HepG2 (cell line): ENCODE results near the gene NPB. TPM values are rescaled to one million over a fixed set of nuclear protein-coding genes. Genes with fewer than 3 reads are reported as not detected.

ENCODE experiments used
- ARID4A ChIP-seq: sonication (generic); formaldehyde crosslinking; IDR thresholded peaks from 2 replicates; pipeline ENCODE4 v1.5.0; 2020; ENCODE audit warnings: mild to moderate bottlenecking, missing genetic modification reagents, borderline replicate concordance
- CHCHD3 ChIP-seq: sonication (generic); formaldehyde crosslinking; IDR thresholded peaks from 2 replicates; pipeline ENCODE4 v1.8.0; 2022; ENCODE audit warnings: mild to moderate bottlenecking, missing genetic modification reagents, moderate library complexity
- ERF ChIP-seq: IDR thresholded peaks from 2 replicates; pipeline ENCODE4 v1.6.1; 2018; ENCODE audit warnings: missing biosample characterization, missing genetic modification reagents
- FOSL1 ChIP-seq: sonication (generic); formaldehyde crosslinking; IDR thresholded peaks from 2 replicates; pipeline ENCODE4 v1.9.0; 2021; ENCODE audit warnings: missing genetic modification reagents, borderline replicate concordance
- MAZ ChIP-seq, 2 experiments: sonication (generic) in 1 of 2; formaldehyde crosslinking in 1 of 2; IDR thresholded peaks; 2 replicates each; pipeline versions ENCODE4 v1.5.0 to v1.6.1; 2012 to 2020; ENCODE audit warnings: low read depth in 2 of 2, mild to moderate bottlenecking in 2 of 2, borderline replicate concordance in 1 of 2, improper control_type of control experiment in 1 of 2, low read length in 1 of 2, missing genetic modification reagents in 1 of 2, moderate library complexity in 1 of 2
- STAG1 ChIP-seq: sonication (generic); formaldehyde crosslinking; IDR thresholded peaks from 2 replicates; pipeline ENCODE4 v1.4.0; 2020; ENCODE audit warnings: missing genetic modification reagents
- TCF7L2 ChIP-seq: IDR thresholded peaks from 2 replicates; pipeline ENCODE4 v1.6.1; 2011; ENCODE audit warnings: mild to moderate bottlenecking, low read depth, low read length, moderate library complexity
- ZNF10 ChIP-seq: sonication (generic); formaldehyde crosslinking; IDR thresholded peaks from 2 replicates; pipeline ENCODE4 v1.4.0; 2020; ENCODE audit warnings: mild to moderate bottlenecking, low read depth, missing genetic modification reagents, borderline replicate concordance
- ZNF225 ChIP-seq: sonication (generic); formaldehyde crosslinking; IDR thresholded peaks from 2 replicates; pipeline ENCODE4 v1.4.0; 2020; ENCODE audit warnings: mild to moderate bottlenecking, missing genetic modification reagents
- ZNF567 ChIP-seq: sonication (generic); formaldehyde crosslinking; IDR thresholded peaks from 2 replicates; pipeline ENCODE4 v1.8.1; 2023; ENCODE audit warnings: mild to moderate bottlenecking, missing genetic modification reagents, borderline replicate concordance
- ZNF580 ChIP-seq: IDR thresholded peaks from 2 replicates; pipeline ENCODE4 v1.6.1; 2016; ENCODE audit warnings: low read depth, borderline replicate concordance
- ZNF629 ChIP-seq: sonication (generic); formaldehyde crosslinking; conservative IDR thresholded peaks from 2 replicates; pipeline ENCODE4 v1.5.0; 2020; ENCODE audit warnings: missing genetic modification reagents
- polyA plus RNA-seq, 8 experiments: library from polyadenylated mRNA; depleted of rRNA in 3 of 8; stranded (reverse) in 7 of 8; unstranded in 1 of 8; fragments of >200 nt; fragmentation: Illumina TruSeq in 4 of 8; extraction: Trizol in 4 of 8; gene quantifications; 2 replicates each; pipeline versions ENCODE4 v1.2.1 to v1.2.3, GENCODE V29; 2011 to 2016; ENCODE audit warnings: low read depth in 4 of 8, missing spikeins in 1 of 8, mixed read lengths in 1 of 8; ENCODE audit not compliant: insufficient read depth in 1 of 8
- total RNA-seq, 5 experiments: library from RNA; depleted of rRNA; stranded (reverse); fragments of >200 nt; fragmentation: Illumina TruSeq; extraction: Trizol; gene quantifications; 2 replicates each; pipeline ENCODE4 v1.2.3, GENCODE V29; 2016; ENCODE audit warnings: low read depth in 1 of 5
- TF ChIP-seq, protein P1 (sequence below): sonication (generic); formaldehyde crosslinking; IDR thresholded peaks from 2 replicates; pipeline ENCODE4 v1.4.0; 2020; ENCODE audit warnings: missing genetic modification reagents; ENCODE audit errors: not compliant biosample characterization
- TF ChIP-seq, protein P2 (sequence below): sonication (generic); formaldehyde crosslinking; IDR thresholded peaks from 2 replicates; pipeline ENCODE4 v1.4.0; 2020; ENCODE audit warnings: missing genetic modification reagents
- TF ChIP-seq, protein P3 (sequence below): IDR thresholded peaks from 2 replicates; pipeline ENCODE4 v1.6.1; 2018; ENCODE audit warnings: missing genetic modification reagents, mild to moderate bottlenecking, missing compliant biosample characterization

The NPB gene
- total and polyA plus RNA-seq, 2 of the 13 experiments (the other 11 are each of a cell fraction or from before 2014, with no cell fraction given), result 0.11 to 0.93 TPM

- TF ChIP-seq, protein P1, sequence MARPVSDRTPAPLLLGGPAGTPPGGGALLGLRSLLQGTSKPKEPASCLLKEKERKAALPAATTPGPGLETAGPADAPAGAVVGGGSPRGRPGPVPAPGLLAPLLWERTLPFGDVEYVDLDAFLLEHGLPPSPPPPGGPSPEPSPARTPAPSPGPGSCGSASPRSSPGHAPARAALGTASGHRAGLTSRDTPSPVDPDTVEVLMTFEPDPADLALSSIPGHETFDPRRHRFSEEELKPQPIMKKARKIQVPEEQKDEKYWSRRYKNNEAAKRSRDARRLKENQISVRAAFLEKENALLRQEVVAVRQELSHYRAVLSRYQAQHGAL (CRISPR knock-in tag), result peak; percentile 50
- TF ChIP-seq, protein P2, sequence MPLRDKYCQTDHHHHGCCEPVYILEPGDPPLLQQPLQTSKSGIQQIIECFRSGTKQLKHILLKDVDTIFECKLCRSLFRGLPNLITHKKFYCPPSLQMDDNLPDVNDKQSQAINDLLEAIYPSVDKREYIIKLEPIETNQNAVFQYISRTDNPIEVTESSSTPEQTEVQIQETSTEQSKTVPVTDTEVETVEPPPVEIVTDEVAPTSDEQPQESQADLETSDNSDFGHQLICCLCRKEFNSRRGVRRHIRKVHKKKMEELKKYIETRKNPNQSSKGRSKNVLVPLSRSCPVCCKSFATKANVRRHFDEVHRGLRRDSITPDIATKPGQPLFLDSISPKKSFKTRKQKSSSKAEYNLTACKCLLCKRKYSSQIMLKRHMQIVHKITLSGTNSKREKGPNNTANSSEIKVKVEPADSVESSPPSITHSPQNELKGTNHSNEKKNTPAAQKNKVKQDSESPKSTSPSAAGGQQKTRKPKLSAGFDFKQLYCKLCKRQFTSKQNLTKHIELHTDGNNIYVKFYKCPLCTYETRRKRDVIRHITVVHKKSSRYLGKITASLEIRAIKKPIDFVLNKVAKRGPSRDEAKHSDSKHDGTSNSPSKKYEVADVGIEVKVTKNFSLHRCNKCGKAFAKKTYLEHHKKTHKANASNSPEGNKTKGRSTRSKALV, result peak; percentile 94
- TF ChIP-seq STAG1 (CRISPR knock-in tag), result peak; percentile 59
- TF ChIP-seq ZNF225 (CRISPR knock-in tag), result peak; percentile 53; the same call in 1 of the 2 replicates
- TF ChIP-seq, protein P3, sequence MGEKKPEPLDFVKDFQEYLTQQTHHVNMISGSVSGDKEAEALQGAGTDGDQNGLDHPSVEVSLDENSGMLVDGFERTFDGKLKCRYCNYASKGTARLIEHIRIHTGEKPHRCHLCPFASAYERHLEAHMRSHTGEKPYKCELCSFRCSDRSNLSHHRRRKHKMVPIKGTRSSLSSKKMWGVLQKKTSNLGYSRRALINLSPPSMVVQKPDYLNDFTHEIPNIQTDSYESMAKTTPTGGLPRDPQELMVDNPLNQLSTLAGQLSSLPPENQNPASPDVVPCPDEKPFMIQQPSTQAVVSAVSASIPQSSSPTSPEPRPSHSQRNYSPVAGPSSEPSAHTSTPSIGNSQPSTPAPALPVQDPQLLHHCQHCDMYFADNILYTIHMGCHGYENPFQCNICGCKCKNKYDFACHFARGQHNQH (CRISPR knock-in tag), result peak; percentile 45; the same call in 1 of the 2 replicates
- peak; percentile 82; the same call in 1 of the 2 replicates for TF ChIP-seq ZNF567
- no peak for TF ChIP-seq FOSL1 (CRISPR knock-in tag)
- no peak for TF ChIP-seq TCF7L2
- peak; percentile 4; the same call in 1 of the 2 replicates for TF ChIP-seq ZNF580 (CRISPR knock-in tag)
- peak; percentile 56 for TF ChIP-seq ERF (CRISPR knock-in tag)
- no peak for TF ChIP-seq ZNF10 (CRISPR knock-in tag)
- TF ChIP-seq ZNF629 (CRISPR knock-in tag), result peak; percentile 36; the same call in 1 of the 2 replicates
- peak; percentile 87 for TF ChIP-seq ARID4A (CRISPR knock-in tag)
- peak; percentile 46; the same call in 1 of the 2 replicates for TF ChIP-seq MAZ (IDR thresholded peaks at IDR 0.05; ENCODE audit: borderline replicate concordance, low read depth, low read length)
- peak; percentile 93 for TF ChIP-seq MAZ (CRISPR knock-in tag; IDR thresholded peaks at IDR 0.05; ENCODE audit: low read depth)
- TF ChIP-seq CHCHD3 (CRISPR knock-in tag), result peak; percentile 54; the same call in 1 of the 2 replicates
Measured at GRCh38 chr17:81927653-81928543, 25.9 kb downstream of the NPB start, which contains the start of gene MAFG (continued).
